T47D (cell line): ENCODE results near the gene C1GALT1.

Experiments used
- DNase-seq, 2 experiments: peaks; one replicate each; pipeline versions ENCODE4 v3.0.0 to v3.0.0-alpha.2; 2011 to 2012; ENCODE audit warnings: low read depth in 1 of 2, low spot score in 1 of 2
- JUND ChIP-seq: IDR thresholded peaks from 2 replicates; pipeline ENCODE4 v1.6.1; 2012; ENCODE audit warnings: low read depth
- in situ Hi-C: cut with HindIII; loops from 2 replicates; pipeline ENCODE4 v1.10.0; 2016; ENCODE audit warnings: low sequenced_read_pairs, low pct_unique_long_range_greater_than_20kb

The C1GALT1 gene

GRCh38 chr7:7246223-7246622 lies 63.9 kb downstream of the C1GALT1 start:
- in situ Hi-C loops, result no loop called here
- DNase-seq, result no peak
- TF ChIP-seq JUND, result no peak

DNA sequence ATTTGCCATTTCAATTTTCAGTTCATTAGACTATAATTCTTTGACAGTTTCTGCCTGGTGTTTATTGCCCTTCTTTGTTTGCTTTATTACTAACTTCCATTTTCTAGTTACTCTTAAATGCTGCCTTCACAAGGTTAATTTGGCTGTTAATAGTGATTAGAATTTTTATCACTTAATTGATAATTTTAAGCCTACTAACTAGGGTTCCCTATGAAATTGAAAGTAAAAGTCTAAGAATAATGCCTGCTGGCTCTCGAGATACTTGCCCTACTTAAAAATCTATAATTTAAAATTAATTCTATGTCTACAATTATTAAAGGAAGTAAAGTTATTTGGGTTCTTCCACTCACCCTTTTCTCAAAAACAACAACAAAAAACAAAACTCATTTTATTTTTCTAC lies 65.3 kb downstream of the C1GALT1 start:
- in situ Hi-C loops, result no loop called here
- DNase-seq, result no peak
- no peak for TF ChIP-seq JUND

GRCh38 chr7:7249814-7250213 lies 67.5 kb downstream of the C1GALT1 start:
- DNase-seq, result no peak
- no peak for TF ChIP-seq JUND
- in situ Hi-C loops, result no loop called here

DNA sequence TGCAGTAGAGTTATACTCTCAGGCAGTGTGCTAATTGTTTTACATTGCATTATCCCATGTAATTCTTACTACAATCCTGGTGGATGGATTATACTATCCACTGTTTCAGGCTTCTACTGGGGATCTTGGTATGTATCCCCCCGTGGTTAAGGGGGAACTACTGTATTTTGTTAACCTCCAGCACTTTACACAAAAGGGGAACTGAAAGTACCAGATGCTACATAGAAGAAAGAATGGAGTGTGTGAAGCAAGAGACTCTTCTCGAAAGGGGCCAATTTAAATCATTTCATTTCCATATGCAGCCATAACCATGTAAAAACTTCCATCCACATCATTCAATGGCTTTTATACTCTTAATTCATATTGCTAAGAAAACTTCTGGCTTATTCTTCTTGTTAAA lies 69.4 kb downstream of the C1GALT1 start:
- DNase-seq, result no peak
- TF ChIP-seq JUND, result no peak
- in situ Hi-C loops, result no loop called here

GRCh38 chr7:7254319-7254718 lies 72.0 kb downstream of the C1GALT1 start:
- in situ Hi-C loops, result no loop called here
- no peak for TF ChIP-seq JUND
- DNase-seq, result no peak

GRCh38 chr7:7254908-7255307 lies 72.6 kb downstream of the C1GALT1 start:
- in situ Hi-C loops, result no loop called here
- no peak for DNase-seq
- no peak for TF ChIP-seq JUND

DNA sequence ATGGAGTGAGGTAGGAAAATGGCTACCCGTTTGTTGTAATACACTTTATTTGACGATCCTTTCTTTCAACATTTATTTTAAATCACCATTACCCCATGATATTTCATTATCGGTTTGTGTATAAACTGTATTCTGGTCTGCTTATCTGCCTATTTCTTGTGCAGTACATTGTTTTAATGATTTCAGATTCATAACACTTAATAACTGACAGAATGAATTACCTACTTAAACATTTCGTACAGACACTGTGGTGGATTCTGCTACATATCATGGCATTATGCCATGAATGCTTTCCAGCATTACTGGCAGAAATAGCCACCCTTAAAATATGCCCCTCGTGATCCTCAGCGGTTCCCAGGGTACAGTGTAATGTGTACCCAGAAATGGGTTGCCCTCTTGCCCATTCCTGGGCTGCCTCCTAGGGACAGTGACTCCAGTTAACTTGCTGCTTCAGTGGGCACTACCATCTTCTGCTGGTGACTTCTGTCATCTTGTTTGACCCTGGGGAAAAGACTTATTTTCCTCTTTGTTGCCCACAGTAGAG lies 74.5 kb downstream of the C1GALT1 start:
- DNase-seq, result no peak
- in situ Hi-C loops, result no loop called here
- no peak for TF ChIP-seq JUND

GRCh38 chr7:7257899-7258692 lies 75.8 kb downstream of the C1GALT1 start:
- no peak for TF ChIP-seq JUND
- in situ Hi-C loops, result no loop called here
- DNase-seq, result no peak

GRCh38 chr7:7261863-7262262 lies 79.5 kb downstream of the C1GALT1 start:
- TF ChIP-seq JUND, result no peak
- DNase-seq, result no peak
- in situ Hi-C loops, result no loop called here

- DNase-seq, result no peak
- no peak for TF ChIP-seq JUND
- in situ Hi-C loops, result no loop called here
These were observed 81.2 kb downstream of the C1GALT1 start for GRCh38 chr7:7263297-7264230.

- DNase-seq, result no peak
- TF ChIP-seq JUND, result no peak
- in situ Hi-C loops, result no loop called here
These were observed 82.1 kb downstream of the C1GALT1 start for GRCh38 chr7:7264306-7265040.

DNA sequence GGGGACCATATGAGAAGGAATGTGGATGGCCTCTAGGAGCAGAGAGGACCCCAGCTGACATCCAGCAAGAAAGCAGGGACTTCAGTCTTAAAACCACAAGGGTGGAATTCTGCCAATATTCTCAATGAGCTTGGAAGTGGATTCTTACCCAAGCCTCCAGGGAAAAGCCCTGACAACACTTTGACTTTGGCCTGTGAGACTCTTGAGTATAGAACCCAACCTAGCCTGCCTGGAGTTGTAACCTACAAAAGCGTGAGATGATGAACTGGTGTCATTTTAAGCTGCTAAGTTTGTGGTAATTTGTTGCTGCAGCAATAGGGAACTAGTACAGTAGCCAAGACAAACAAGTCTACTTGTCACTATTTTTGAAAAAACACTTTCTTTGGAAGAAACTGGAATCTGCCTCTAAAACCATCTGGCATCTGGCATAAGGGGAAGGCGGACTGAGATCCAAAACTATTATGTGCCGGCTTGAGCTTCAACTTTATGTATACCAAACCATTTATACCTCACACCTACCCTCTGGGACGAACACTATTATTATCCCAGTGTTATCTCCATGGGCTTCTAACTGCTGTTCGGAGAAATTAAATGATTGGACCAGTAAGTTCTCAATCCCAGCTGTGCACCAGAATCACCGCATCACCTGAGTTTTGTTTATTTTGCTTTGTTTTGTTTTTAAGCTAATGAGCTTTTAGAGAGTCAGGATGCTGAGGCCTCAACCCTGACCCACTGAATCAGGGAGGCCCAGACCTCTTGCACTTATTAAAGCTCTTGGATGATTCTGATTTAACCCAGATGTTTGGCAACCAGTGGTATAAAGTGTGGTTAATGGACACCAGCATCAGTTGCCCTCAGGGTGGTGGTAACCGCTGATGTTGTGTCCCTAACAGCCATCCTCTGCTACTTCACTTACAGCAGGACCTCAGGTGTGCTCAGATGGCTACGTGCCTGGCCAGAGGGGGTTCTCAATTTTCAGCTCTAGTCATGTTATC lies 83.0 kb downstream of the C1GALT1 start:
- in situ Hi-C loops, result no loop called here
- no peak for DNase-seq
- TF ChIP-seq JUND, result no peak
